Measurements from ENCODE around the gene MOV10L1.

MOV10L1 gene

DNA sequence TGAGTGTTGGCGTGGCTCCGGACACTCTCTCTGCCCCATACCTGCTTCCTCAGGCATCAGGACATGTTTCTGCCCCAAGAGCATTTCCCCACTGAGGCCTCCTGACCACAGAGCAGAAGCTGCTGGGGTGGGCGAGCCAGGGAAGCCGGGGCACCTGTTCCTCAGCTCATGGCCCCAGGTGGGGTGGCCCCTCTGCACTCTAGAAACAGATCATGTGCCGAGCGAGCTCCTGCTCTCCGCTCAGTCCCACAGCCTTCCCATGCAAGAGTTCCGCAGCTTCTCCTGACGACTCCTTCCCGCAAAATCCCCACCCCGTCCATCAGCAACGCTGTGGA is 58.3 kb downstream of the MOV10L1 start:
- TF ChIP-seq, protein P1, sequence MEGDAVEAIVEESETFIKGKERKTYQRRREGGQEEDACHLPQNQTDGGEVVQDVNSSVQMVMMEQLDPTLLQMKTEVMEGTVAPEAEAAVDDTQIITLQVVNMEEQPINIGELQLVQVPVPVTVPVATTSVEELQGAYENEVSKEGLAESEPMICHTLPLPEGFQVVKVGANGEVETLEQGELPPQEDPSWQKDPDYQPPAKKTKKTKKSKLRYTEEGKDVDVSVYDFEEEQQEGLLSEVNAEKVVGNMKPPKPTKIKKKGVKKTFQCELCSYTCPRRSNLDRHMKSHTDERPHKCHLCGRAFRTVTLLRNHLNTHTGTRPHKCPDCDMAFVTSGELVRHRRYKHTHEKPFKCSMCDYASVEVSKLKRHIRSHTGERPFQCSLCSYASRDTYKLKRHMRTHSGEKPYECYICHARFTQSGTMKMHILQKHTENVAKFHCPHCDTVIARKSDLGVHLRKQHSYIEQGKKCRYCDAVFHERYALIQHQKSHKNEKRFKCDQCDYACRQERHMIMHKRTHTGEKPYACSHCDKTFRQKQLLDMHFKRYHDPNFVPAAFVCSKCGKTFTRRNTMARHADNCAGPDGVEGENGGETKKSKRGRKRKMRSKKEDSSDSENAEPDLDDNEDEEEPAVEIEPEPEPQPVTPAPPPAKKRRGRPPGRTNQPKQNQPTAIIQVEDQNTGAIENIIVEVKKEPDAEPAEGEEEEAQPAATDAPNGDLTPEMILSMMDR (IDR thresholded peaks at IDR 0.05; ENCODE audit: poor library complexity, severe bottlenecking), result no peak
- no peak for ATAC-seq (ENCODE audit: low read depth)
- no peaks in the 10 kb centered on the region for H3K4me1 ChIP-seq (ENCODE audit: insufficient read depth, poor library complexity, severe bottlenecking)
- H3K9me3 ChIP-seq (ENCODE audit: severe bottlenecking), result no peaks in the 10 kb centered on the region
- no peak overlapping the region for H3K4me3 ChIP-seq (ENCODE audit: severe bottlenecking)
- H3K27ac ChIP-seq (ENCODE audit: poor library complexity, severe bottlenecking), result no peak overlapping the region
- no peaks in the 10 kb centered on the region for H3K36me3 ChIP-seq (ENCODE audit: low read depth)
- H3K27me3 ChIP-seq (ENCODE audit: insufficient read depth, poor library complexity, severe bottlenecking), result no peaks in the 10 kb centered on the region
- DNase-seq (ENCODE audit: low spot score), result no peak

DNA sequence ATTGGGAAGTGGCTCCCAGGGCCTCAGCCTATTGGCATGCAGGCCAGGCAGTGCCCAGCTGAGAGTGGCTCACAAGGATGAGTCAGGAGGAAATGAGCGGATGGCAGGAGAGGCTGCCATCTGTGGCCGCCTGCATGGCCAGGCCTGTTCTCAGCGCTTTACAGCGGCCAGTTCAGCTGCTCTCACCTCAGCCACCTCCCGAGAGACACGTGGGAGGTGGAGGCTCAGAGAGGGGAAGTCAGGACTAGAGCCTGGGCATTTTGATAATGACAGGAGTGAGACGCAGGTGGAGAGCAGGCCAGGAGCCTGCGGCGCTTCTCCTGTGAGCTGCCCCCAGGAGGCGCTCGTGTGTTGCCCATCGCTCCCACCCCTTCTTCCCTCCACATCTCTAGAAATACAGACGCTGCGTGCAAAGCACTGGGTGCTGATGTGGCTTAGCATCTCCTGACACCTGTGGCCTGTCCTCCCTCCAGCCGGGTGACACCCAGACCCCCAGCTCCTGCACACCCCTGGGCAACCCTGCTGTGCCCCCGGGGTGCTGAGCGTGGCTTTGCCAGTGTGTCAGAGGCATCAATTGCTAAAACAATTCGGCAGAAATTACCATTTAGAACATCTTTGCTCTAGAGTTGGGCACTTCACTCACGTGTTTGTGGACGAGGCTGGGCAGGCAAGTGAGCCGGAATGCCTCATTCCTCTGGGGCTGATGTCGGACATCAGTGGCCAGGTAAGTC is 59.4 kb downstream of the MOV10L1 start:
- ATAC-seq (ENCODE audit: low read depth) (peak; percentile 93), DNase-seq (ENCODE audit: low spot score) (peak; percentile 77)
- TF ChIP-seq, protein P1 (IDR thresholded peaks at IDR 0.05; ENCODE audit: poor library complexity, severe bottlenecking), result peak; percentile 90
- H3K4me3 ChIP-seq (ENCODE audit: severe bottlenecking), result no peak overlapping the region
- H3K36me3 ChIP-seq (ENCODE audit: low read depth), result no peaks in the 10 kb centered on the region
- H3K4me1 ChIP-seq (ENCODE audit: insufficient read depth, poor library complexity, severe bottlenecking), result no peaks in the 10 kb centered on the region
- H3K27ac ChIP-seq (ENCODE audit: poor library complexity, severe bottlenecking), result peak overlapping the region; percentile 12
- no peaks in the 10 kb centered on the region for H3K9me3 ChIP-seq (ENCODE audit: severe bottlenecking)
- H3K27me3 ChIP-seq (ENCODE audit: insufficient read depth, poor library complexity, severe bottlenecking), result no peaks in the 10 kb centered on the region

DNA sequence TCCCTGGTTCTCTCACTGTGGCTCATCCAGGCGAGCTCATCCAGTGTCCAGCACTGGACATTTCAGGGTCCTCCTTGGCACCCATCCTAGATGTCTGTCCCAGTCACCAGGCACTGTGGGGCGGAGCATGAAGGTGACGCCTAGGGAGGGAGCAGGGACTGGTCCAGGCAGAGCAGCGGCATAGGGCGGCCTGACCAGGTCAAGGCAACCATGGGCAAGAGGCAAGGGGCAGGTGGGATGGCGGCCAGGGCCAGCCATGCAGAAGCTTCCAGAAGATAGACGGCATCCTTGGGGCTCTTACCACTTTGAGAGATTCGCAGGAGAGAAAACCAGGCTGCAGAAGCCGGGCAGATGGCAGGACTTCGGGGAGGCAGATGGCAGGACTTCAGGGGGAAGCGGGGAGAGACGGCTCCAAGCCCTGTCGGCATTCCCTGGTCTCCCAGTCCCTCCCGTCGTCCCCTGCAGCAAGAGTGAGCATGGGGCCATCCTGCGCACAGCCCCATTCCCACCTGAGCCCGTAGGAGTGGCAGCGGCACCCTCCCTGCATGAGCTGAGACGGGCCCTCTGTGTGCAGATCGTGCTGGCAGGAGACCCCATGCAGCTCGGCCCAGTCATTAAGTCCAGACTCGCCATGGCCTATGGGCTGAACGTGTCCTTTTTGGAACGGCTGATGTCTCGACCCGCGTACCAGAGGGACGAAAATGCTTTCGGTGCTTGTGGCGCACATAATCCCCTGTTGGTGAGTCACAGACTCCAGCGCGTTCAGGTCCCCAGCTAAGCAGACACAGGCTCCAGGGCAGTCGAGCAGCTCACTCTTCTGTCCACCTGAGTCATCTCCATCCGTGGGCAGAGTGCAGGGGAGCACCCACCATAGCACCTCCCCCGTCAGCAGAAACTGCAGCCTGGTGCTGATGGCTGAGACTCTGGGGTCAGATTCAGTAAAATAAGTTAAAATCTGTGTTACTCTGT is 60.6 kb downstream of the MOV10L1 start:
- H3K4me3 ChIP-seq (ENCODE audit: severe bottlenecking), result no peak overlapping the region
- no peaks in the 10 kb centered on the region for H3K4me1 ChIP-seq (ENCODE audit: insufficient read depth, poor library complexity, severe bottlenecking)
- no peak for ATAC-seq (ENCODE audit: low read depth)
- H3K9me3 ChIP-seq (ENCODE audit: severe bottlenecking), result no peaks in the 10 kb centered on the region
- no peak overlapping the region for H3K27ac ChIP-seq (ENCODE audit: poor library complexity, severe bottlenecking)
- TF ChIP-seq, protein P1 (IDR thresholded peaks at IDR 0.05; ENCODE audit: poor library complexity, severe bottlenecking), result no peak
- DNase-seq (ENCODE audit: low spot score), result no peak
- no peaks in the 10 kb centered on the region for H3K27me3 ChIP-seq (ENCODE audit: insufficient read depth, poor library complexity, severe bottlenecking)
- no peaks in the 10 kb centered on the region for H3K36me3 ChIP-seq (ENCODE audit: low read depth)

DNA sequence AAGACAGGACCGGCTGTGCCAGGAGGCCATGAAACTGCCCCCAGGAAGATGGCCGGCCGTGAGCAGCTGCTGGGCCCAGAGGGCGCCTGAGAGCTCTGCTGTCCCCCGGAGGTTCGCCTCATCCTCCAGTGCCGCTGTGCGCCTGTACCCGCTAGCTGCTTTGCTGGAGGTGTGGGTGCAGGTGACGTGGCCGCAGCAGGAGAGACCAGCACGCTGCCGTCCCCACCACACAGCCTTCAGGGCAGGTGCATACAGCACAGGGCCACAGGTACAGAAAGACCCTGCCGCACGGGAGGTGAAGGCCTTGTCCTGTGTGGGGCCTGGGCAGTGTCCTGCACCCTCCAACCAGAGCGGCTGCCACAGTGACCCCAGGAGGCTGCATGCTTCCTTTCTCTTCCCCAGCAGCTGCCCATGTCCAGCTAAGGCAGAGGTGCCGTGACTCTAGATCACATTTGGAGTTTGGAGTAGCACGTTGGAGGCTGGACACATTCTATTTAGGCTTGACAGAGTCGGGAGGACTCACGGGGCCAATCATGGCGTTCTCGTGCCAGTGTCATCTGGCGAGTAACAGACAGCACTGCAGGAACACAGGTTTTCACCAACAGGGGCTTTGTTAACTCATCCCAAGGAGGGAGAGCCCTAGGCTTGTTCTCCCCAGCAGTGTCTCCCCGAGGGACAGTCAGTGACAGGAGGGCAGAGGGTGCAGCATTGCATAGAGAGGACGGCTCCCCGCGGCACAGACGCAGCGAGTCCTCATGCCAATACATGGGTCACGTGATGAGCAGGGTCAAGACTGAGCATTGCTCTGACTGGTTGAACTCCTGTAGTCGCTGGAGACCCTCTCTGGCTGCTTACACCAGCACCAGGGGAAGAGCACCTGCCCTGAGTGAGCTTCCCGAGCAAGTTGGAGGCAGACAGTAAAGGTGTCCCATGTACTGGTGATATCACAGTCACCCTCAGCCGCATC is 62.0 kb downstream of the MOV10L1 start:
- Histone ChIP-seq H3K27me3 (ENCODE audit: insufficient read depth, poor library complexity, severe bottlenecking) (no peaks in the 10 kb centered on the region), H3K4me1 (ENCODE audit: insufficient read depth, poor library complexity, severe bottlenecking) (no peaks in the 10 kb centered on the region), H3K4me3 (ENCODE audit: severe bottlenecking) (no peak overlapping the region), H3K9me3 (ENCODE audit: severe bottlenecking) (no peaks in the 10 kb centered on the region), H3K36me3 (ENCODE audit: low read depth) (no peaks in the 10 kb centered on the region), H3K27ac (ENCODE audit: poor library complexity, severe bottlenecking) (no peak overlapping the region)
- DNase-seq (ENCODE audit: low spot score) (no peak), ATAC-seq (ENCODE audit: low read depth) (no peak)
- TF ChIP-seq, protein P1 (IDR thresholded peaks at IDR 0.05; ENCODE audit: poor library complexity, severe bottlenecking), result no peak

Measured in RWPE2 (cell line).